Loucy (cell line): ENCODE measurements around the gene PMP22.

Experiments
- H2AFZ ChIP-seq: fragments of 200-600 bp; sonication (generic); 2 replicates; pipeline ENCODE4 v1.6.0; 2016; ENCODE audit warnings: antibody characterized with exemption, mild to moderate bottlenecking, low read length, moderate library complexity
- H3F3A ChIP-seq: fragments of 200-600 bp; 2 replicates; pipeline ENCODE4 v1.6.0; 2016; ENCODE audit warnings: antibody characterized with exemption, low read depth, mild to moderate bottlenecking
- H3K27me3 ChIP-seq: fragments of 200-600 bp; sonication (generic); 2 replicates; pipeline ENCODE4 v1.6.1; 2014; ENCODE audit warnings: low read length, mild to moderate bottlenecking; ENCODE audit not compliant: insufficient read depth, poor library complexity, severe bottlenecking
- H3K36me3 ChIP-seq: fragments of 200-600 bp; sonication (generic); 2 replicates; pipeline ENCODE4 v1.6.1; 2016; ENCODE audit warnings: low read length; ENCODE audit not compliant: insufficient read depth
- H3K4me1 ChIP-seq: fragments of 200-600 bp; sonication (generic); 2 replicates; pipeline ENCODE4 v1.5.1; 2014; ENCODE audit warnings: low read length, mild to moderate bottlenecking; ENCODE audit not compliant: insufficient read depth, poor library complexity, severe bottlenecking
- H3K4me2 ChIP-seq: fragments of 200-600 bp; sonication (generic); 2 replicates; pipeline ENCODE4 v1.6.0; 2014; ENCODE audit warnings: antibody characterized with exemption, low read length, low read depth, mild to moderate bottlenecking; ENCODE audit not compliant: poor library complexity, severe bottlenecking
- H3K4me3 ChIP-seq: fragments of 200-600 bp; sonication (generic); 2 replicates; pipeline ENCODE4 v1.5.1; 2014; ENCODE audit warnings: low read length, mild to moderate bottlenecking, mixed read lengths; ENCODE audit not compliant: poor library complexity, severe bottlenecking
- H3K79me2 ChIP-seq: fragments of 200-600 bp; sonication (generic); 2 replicates; pipeline ENCODE4 v1.6.1; 2014; ENCODE audit warnings: low read length; ENCODE audit not compliant: insufficient read depth
- H3K9ac ChIP-seq: fragments of 200-600 bp; sonication (generic); 2 replicates; pipeline ENCODE4 v1.6.0; 2014; ENCODE audit warnings: mild to moderate bottlenecking, low read depth, low read length, moderate library complexity; ENCODE audit not compliant: poor library complexity, severe bottlenecking
- H3K9me2 ChIP-seq: fragments of 200-600 bp; sonication (generic); replicated peaks from 2 replicates; pipeline ENCODE4 v1.6.1; 2016; ENCODE audit warnings: low read depth, low read length, mixed read lengths
- H3K9me3 ChIP-seq: fragments of 200-600 bp; sonication (generic); 2 replicates; pipeline ENCODE4 v1.6.1; 2014; ENCODE audit warnings: mild to moderate bottlenecking, antibody characterized with exemption, low read length, low read depth; ENCODE audit not compliant: insufficient read depth
- H4K20me1 ChIP-seq: fragments of 200-600 bp; sonication (generic); 2 replicates; pipeline ENCODE4 v1.6.0; 2014; ENCODE audit warnings: antibody characterized with exemption, low read length, mild to moderate bottlenecking; ENCODE audit not compliant: insufficient read depth, poor library complexity, severe bottlenecking
- EZH2phosphoT487 ChIP-seq: fragments of 200-600 bp; IDR thresholded peaks from 2 replicates; pipeline ENCODE4 v1.6.1; 2018; ENCODE audit warnings: antibody characterized with exemption, mild to moderate bottlenecking, moderate library complexity, borderline replicate concordance
- TF ChIP-seq, protein P1 (sequence below): fragments of 200-600 bp; sonication (generic); conservative IDR thresholded peaks from 2 replicates; pipeline ENCODE4 v1.5.1; 2014; ENCODE audit warnings: mild to moderate bottlenecking, antibody characterized with exemption, low read length

Gene PMP22

GRCh38 chr17:15309236-15309635 lies 44.1 kb upstream of the PMP22 start:
- Histone ChIP-seq H3K9me3 (no peaks in the 10 kb centered on the region), H3K9me2 (no peaks in the 10 kb centered on the region; the same call in 1 of the 2 replicates), H3K4me1 (no peaks in the 10 kb centered on the region), H3F3A (no peaks in the 10 kb centered on the region), H3K4me3 (no peak overlapping the region), H3K36me3 (no peaks in the 10 kb centered on the region), H3K4me2 (no peak overlapping the region), H3K9ac (no peak overlapping the region), H3K79me2 (no peaks in the 10 kb centered on the region), H3K27me3 (no peaks in the 10 kb centered on the region), H4K20me1 (no peaks in the 10 kb centered on the region), H2AFZ (no peak overlapping the region)
- TF ChIP-seq, protein P1, sequence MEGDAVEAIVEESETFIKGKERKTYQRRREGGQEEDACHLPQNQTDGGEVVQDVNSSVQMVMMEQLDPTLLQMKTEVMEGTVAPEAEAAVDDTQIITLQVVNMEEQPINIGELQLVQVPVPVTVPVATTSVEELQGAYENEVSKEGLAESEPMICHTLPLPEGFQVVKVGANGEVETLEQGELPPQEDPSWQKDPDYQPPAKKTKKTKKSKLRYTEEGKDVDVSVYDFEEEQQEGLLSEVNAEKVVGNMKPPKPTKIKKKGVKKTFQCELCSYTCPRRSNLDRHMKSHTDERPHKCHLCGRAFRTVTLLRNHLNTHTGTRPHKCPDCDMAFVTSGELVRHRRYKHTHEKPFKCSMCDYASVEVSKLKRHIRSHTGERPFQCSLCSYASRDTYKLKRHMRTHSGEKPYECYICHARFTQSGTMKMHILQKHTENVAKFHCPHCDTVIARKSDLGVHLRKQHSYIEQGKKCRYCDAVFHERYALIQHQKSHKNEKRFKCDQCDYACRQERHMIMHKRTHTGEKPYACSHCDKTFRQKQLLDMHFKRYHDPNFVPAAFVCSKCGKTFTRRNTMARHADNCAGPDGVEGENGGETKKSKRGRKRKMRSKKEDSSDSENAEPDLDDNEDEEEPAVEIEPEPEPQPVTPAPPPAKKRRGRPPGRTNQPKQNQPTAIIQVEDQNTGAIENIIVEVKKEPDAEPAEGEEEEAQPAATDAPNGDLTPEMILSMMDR = no peak
- TF ChIP-seq EZH2phosphoT487 = no peak

GRCh38 chr17:15308758-15309157 lies 43.6 kb upstream of the PMP22 start:
- no peak overlapping the region for H3K9ac ChIP-seq
- H3K79me2 ChIP-seq = no peaks in the 10 kb centered on the region
- H3K4me2 ChIP-seq = no peak overlapping the region
- H4K20me1 ChIP-seq = no peaks in the 10 kb centered on the region
- no peaks in the 10 kb centered on the region for H3K9me3 ChIP-seq
- no peak overlapping the region for H2AFZ ChIP-seq
- no peaks in the 10 kb centered on the region; the same call in 1 of the 2 replicates for H3K9me2 ChIP-seq
- no peaks in the 10 kb centered on the region for H3K4me1 ChIP-seq
- H3F3A ChIP-seq = no peaks in the 10 kb centered on the region
- no peaks in the 10 kb centered on the region for H3K36me3 ChIP-seq
- no peaks in the 10 kb centered on the region for H3K27me3 ChIP-seq
- TF ChIP-seq EZH2phosphoT487 = no peak
- TF ChIP-seq, protein P1 = no peak
- H3K4me3 ChIP-seq = no peak overlapping the region

DNA sequence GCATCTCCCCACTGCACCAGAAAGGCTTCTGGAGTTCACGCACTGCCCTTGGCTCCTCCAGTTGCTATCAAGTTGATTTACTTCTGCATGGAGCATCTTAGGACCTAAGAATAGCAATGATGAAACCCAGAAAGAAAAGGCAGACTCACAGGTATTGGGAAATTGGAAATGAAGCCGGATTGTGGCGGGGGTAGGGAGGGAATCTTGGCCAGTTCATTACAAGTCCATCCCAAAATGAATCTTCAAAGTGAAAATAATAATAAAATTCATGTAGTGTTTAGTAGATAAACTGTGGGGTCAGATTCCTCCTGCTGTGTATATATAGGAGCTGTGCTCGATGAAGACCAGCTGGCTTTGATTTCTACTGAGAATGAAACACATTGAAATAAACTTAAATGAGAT lies 42.6 kb upstream of the PMP22 start:
- Histone ChIP-seq H3F3A (no peaks in the 10 kb centered on the region), H3K4me2 (no peak overlapping the region), H3K27me3 (no peaks in the 10 kb centered on the region), H3K4me3 (no peak overlapping the region), H3K36me3 (no peaks in the 10 kb centered on the region), H3K9ac (no peak overlapping the region), H3K4me1 (no peaks in the 10 kb centered on the region), H4K20me1 (no peaks in the 10 kb centered on the region), H3K9me2 (no peaks in the 10 kb centered on the region; the same call in 1 of the 2 replicates), H2AFZ (no peak overlapping the region), H3K79me2 (no peaks in the 10 kb centered on the region), H3K9me3 (no peaks in the 10 kb centered on the region)
- TF ChIP-seq, protein P1 = no peak
- no peak for TF ChIP-seq EZH2phosphoT487
